Measurements from ENCODE around the gene MAGI1.

The MAGI1 gene

GRCh38 chr3:65379223-65379622 is 659.5 kb downstream of the MAGI1 start:
- no peaks in the 10 kb centered on the region for H3K4me1 ChIP-seq (ENCODE audit: low read depth, poor library complexity, severe bottlenecking)
- H3K4me3 ChIP-seq (IDR thresholded peaks at IDR 0.05; ENCODE audit: insufficient read depth, low read depth, low read length): no peak overlapping the region
- H4K20me1 ChIP-seq (ENCODE audit: insufficient read depth): no peaks in the 10 kb centered on the region
- H3K4me2 ChIP-seq: no peak overlapping the region
- no peak overlapping the region for H3K27ac ChIP-seq
- no peaks in the 10 kb centered on the region for H3K36me3 ChIP-seq (ENCODE audit: insufficient read depth)
- no peaks in the 10 kb centered on the region for H3K27me3 ChIP-seq (ENCODE audit: insufficient read depth, low read depth)
- no peak for TF ChIP-seq CTCF (conservative IDR thresholded peaks at IDR 0.05; ENCODE audit: low read depth, low read length)
- no peaks in the 10 kb centered on the region for H3K79me2 ChIP-seq (ENCODE audit: insufficient read depth, low read depth)
- H2AFZ ChIP-seq (ENCODE audit: low read depth): no peak overlapping the region
- H3K9ac ChIP-seq: no peak overlapping the region

- H3K4me1 ChIP-seq (ENCODE audit: low read depth, poor library complexity, severe bottlenecking): no peaks in the 10 kb centered on the region
- H3K9ac ChIP-seq: no peak overlapping the region
- no peaks in the 10 kb centered on the region for H4K20me1 ChIP-seq (ENCODE audit: insufficient read depth)
- no peaks in the 10 kb centered on the region for H3K36me3 ChIP-seq (ENCODE audit: insufficient read depth)
- TF ChIP-seq CTCF (conservative IDR thresholded peaks at IDR 0.05; ENCODE audit: low read depth, low read length): no peak
- no peak overlapping the region for H3K4me2 ChIP-seq
- H3K4me3 ChIP-seq (IDR thresholded peaks at IDR 0.05; ENCODE audit: insufficient read depth, low read depth, low read length): no peak overlapping the region
- H3K79me2 ChIP-seq (ENCODE audit: insufficient read depth, low read depth): no peaks in the 10 kb centered on the region
- H2AFZ ChIP-seq (ENCODE audit: low read depth): no peak overlapping the region
- H3K27ac ChIP-seq: no peak overlapping the region
- H3K27me3 ChIP-seq (ENCODE audit: insufficient read depth, low read depth): no peaks in the 10 kb centered on the region
These were observed 661.1 kb downstream of the MAGI1 start for GRCh38 chr3:65377637-65378036.

GRCh38 chr3:65376426-65376825 is 662.3 kb downstream of the MAGI1 start:
- no peaks in the 10 kb centered on the region for H4K20me1 ChIP-seq (ENCODE audit: insufficient read depth)
- H3K27me3 ChIP-seq (ENCODE audit: insufficient read depth, low read depth): no peaks in the 10 kb centered on the region
- H3K4me2 ChIP-seq: no peak overlapping the region
- TF ChIP-seq CTCF (conservative IDR thresholded peaks at IDR 0.05; ENCODE audit: low read depth, low read length): no peak
- no peak overlapping the region for H2AFZ ChIP-seq (ENCODE audit: low read depth)
- H3K79me2 ChIP-seq (ENCODE audit: insufficient read depth, low read depth): no peaks in the 10 kb centered on the region
- no peak overlapping the region for H3K27ac ChIP-seq
- no peaks in the 10 kb centered on the region for H3K4me1 ChIP-seq (ENCODE audit: low read depth, poor library complexity, severe bottlenecking)
- no peak overlapping the region for H3K4me3 ChIP-seq (IDR thresholded peaks at IDR 0.05; ENCODE audit: insufficient read depth, low read depth, low read length)
- H3K36me3 ChIP-seq (ENCODE audit: insufficient read depth): no peaks in the 10 kb centered on the region
- no peak overlapping the region for H3K9ac ChIP-seq

GRCh38 chr3:65371053-65371452 is 667.7 kb downstream of the MAGI1 start:
- no peak overlapping the region for H3K4me3 ChIP-seq (IDR thresholded peaks at IDR 0.05; ENCODE audit: insufficient read depth, low read depth, low read length)
- TF ChIP-seq CTCF (conservative IDR thresholded peaks at IDR 0.05; ENCODE audit: low read depth, low read length): no peak

More at GRCh38 chr3:65371053-65371452, 667.7 kb downstream of the MAGI1 start:
- H3K27me3 ChIP-seq (ENCODE audit: insufficient read depth, low read depth): no peaks in the 10 kb centered on the region
- H2AFZ ChIP-seq (ENCODE audit: low read depth): no peak overlapping the region
- H3K27ac ChIP-seq: no peak overlapping the region
- H3K79me2 ChIP-seq (ENCODE audit: insufficient read depth, low read depth): no peaks in the 10 kb centered on the region
- H3K4me1 ChIP-seq (ENCODE audit: low read depth, poor library complexity, severe bottlenecking): no peaks in the 10 kb centered on the region
- no peak overlapping the region for H3K4me2 ChIP-seq
- no peak overlapping the region for H3K9ac ChIP-seq
- no peaks in the 10 kb centered on the region for H3K36me3 ChIP-seq (ENCODE audit: insufficient read depth)
- H4K20me1 ChIP-seq (ENCODE audit: insufficient read depth): no peaks in the 10 kb centered on the region
